Chondrocyte (in vitro differentiated cells): ENCODE data around the gene PCDHGA9. TPM values are rescaled to one million over a fixed set of nuclear protein-coding genes. Genes with fewer than 3 reads are reported as not detected.

ENCODE experiments used
- DNase-seq: peaks from one replicate; pipeline ENCODE4 v3.0.0; 2021; ENCODE audit warnings: mixed read lengths, low spot score
- H3K27ac Mint-ChIP-seq: one replicate; pipeline ENCODE4 v1.8.0; 2021; ENCODE audit warnings: mild to moderate bottlenecking, moderate library complexity, mixed read lengths; ENCODE audit not compliant: unreplicated experiment
- H3K27me3 Mint-ChIP-seq: 2 replicates; pipeline ENCODE4 v1.8.0; 2021; ENCODE audit warnings: low read depth, mixed read lengths
- H3K36me3 Mint-ChIP-seq: 2 replicates; pipeline ENCODE4 v1.8.0; 2021; ENCODE audit warnings: low read depth, mixed read lengths
- H3K4me1 Mint-ChIP-seq: 2 replicates; pipeline ENCODE4 v1.8.0; 2021; ENCODE audit warnings: low read depth, mild to moderate bottlenecking, mixed read lengths
- H3K4me3 Mint-ChIP-seq: one replicate; pipeline ENCODE4 v1.8.0; 2021; ENCODE audit warnings: mild to moderate bottlenecking, moderate library complexity, mixed read lengths; ENCODE audit not compliant: unreplicated experiment
- H3K9me3 Mint-ChIP-seq: 2 replicates; pipeline ENCODE4 v1.8.0; 2021; ENCODE audit warnings: low read depth, mixed read lengths
- CTCF ChIP-seq: fragments of 200-600 bp; sonication (generic); IDR thresholded peaks from 2 replicates; pipeline ENCODE4 v1.5.0; 2021; ENCODE audit warnings: antibody characterized with exemption, mild to moderate bottlenecking, moderate library complexity
- total RNA-seq: library from RNA; stranded (reverse); gene quantifications from 3 replicates; pipeline ENCODE4 v1.2.1, GENCODE V29; 2021

Gene PCDHGA9
- total RNA-seq, 1 donor from 2014 or later, result 1.4 TPM

GRCh38 chr5:141359790-141360426 lies 42.7 kb upstream of the PCDHGA9 start, which contains the start of gene PCDHGB2:
Gene PCDHGB2, plus strand, starts transcription at chr5:141359994. Its CDS starts 142 bp downstream, at chr5:141360136.
- no peak for DNase-seq
- H3K27ac Mint-ChIP-seq, result no peak within 1 kb of the TSS
- TF ChIP-seq CTCF, result peak; percentile 25
- peaks cover 17% of the 10 kb centered on the region for H3K36me3 Mint-ChIP-seq
- no peak within 1 kb of the TSS for H3K4me3 Mint-ChIP-seq
- no peaks in the 10 kb centered on the region for H3K4me1 Mint-ChIP-seq
- peaks cover 70% of the 10 kb centered on the region for H3K9me3 Mint-ChIP-seq
- H3K27me3 Mint-ChIP-seq, result no peaks in the 10 kb centered on the region

GRCh38 chr5:141360685-141361084 lies 41.9 kb upstream of the PCDHGA9 start:
- H3K36me3 Mint-ChIP-seq, result peaks cover 18% of the 10 kb centered on the region
- DNase-seq, result no peak
- H3K27me3 Mint-ChIP-seq, result no peaks in the 10 kb centered on the region
- no peak overlapping the region for H3K27ac Mint-ChIP-seq
- no peak overlapping the region for H3K4me3 Mint-ChIP-seq
- H3K4me1 Mint-ChIP-seq, result no peaks in the 10 kb centered on the region
- peaks cover 72% of the 10 kb centered on the region for H3K9me3 Mint-ChIP-seq
- TF ChIP-seq CTCF, result no peak

- Mint-ChIP-seq H3K27ac (no peak overlapping the region), H3K4me1 (no peaks in the 10 kb centered on the region), H3K4me3 (no peak overlapping the region), H3K9me3 (peaks cover 68% of the 10 kb centered on the region), H3K27me3 (no peaks in the 10 kb centered on the region), H3K36me3 (peaks cover 12% of the 10 kb centered on the region)
- no peak for DNase-seq
- no peak for TF ChIP-seq CTCF
Measured at GRCh38 chr5:141362719-141363118, 39.9 kb upstream of the PCDHGA9 start.

- Mint-ChIP-seq H3K27me3 (no peaks in the 10 kb centered on the region), H3K4me3 (no peak within 1 kb of the TSS), H3K36me3 (peaks cover 12% of the 10 kb centered on the region), H3K4me1 (no peaks in the 10 kb centered on the region), H3K9me3 (peaks cover 67% of the 10 kb centered on the region), H3K27ac (no peak within 1 kb of the TSS)
- TF ChIP-seq CTCF, result no peak
- no peak for DNase-seq
Measured at GRCh38 chr5:141363952-141364660, 38.5 kb upstream of the PCDHGA9 start, which contains the start of gene PCDHGA5. Gene PCDHGA5, plus strand, starts transcription at chr5:141364162. Its CDS starts 169 bp downstream, at chr5:141364331.

- no peak overlapping the region for H3K4me3 Mint-ChIP-seq
- H3K9me3 Mint-ChIP-seq, result peaks cover 62% of the 10 kb centered on the region
- no peak overlapping the region for H3K27ac Mint-ChIP-seq
- H3K4me1 Mint-ChIP-seq, result no peaks in the 10 kb centered on the region
- TF ChIP-seq CTCF, result no peak
- H3K27me3 Mint-ChIP-seq, result no peaks in the 10 kb centered on the region
- DNase-seq, result no peak
- H3K36me3 Mint-ChIP-seq, result peaks cover 8% of the 10 kb centered on the region
Measured at GRCh38 chr5:141366016-141366896, 36.3 kb upstream of the PCDHGA9 start.
